Nasal cavity respiratory epithelium epithelial cell of viscerocranial mucosa (primary cell): ENCODE results near the gene BEX3. TPM values are rescaled to one million over a fixed set of nuclear protein-coding genes. Genes with fewer than 3 reads are reported as not detected.

Source experiments
- total RNA-seq: library from RNA; depleted of rRNA; stranded (reverse); fragments of >200 nt; gene quantifications from 2 replicates; pipeline ENCODE4 v1.2.3, GENCODE V29; 2014

BEX3 gene
- total RNA-seq = 92.6 and 160 TPM in 2 replicates

GRCh38 chrX:103376118-103376978, at the start of gene BEX3:
TSS of gene BEX3 (plus strand) at chrX:103376538. CDS start at chrX:103377522, 984 bp downstream.

GRCh38 chrX:103329991-103330390, 46.3 kb upstream of the BEX3 start, which contains the start of gene TCEAL7:
TSS of gene TCEAL7 (plus strand) at chrX:103330239. CDS start at chrX:103331404, 1,165 bp downstream.

GRCh38 chrX:103356130-103356798, 20.1 kb upstream of the BEX3 start, which contains the start of gene TCEAL9:
TSS of gene TCEAL9 (plus strand) at chrX:103356506. CDS start at chrX:103357685, 1,179 bp downstream.

Other genes starting within 250 kb of the BEX3 start
- 19.1 and 24.9 TPM in 2 replicates for gene BEX4, start 161.4 kb upstream of the BEX3 start, total RNA-seq
- 68.0 and 69.4 TPM in 2 replicates for gene TCEAL8, start 121.4 kb upstream of the BEX3 start, total RNA-seq
- gene TCEAL5, start 99.8 kb upstream of the BEX3 start, total RNA-seq = not detected in 2 replicates
- gene BEX2, start 65.5 kb upstream of the BEX3 start, total RNA-seq = 37.4 and 65.6 TPM in 2 replicates
- gene TCEAL7, start 46.3 kb upstream of the BEX3 start, total RNA-seq = 0.34 and 0.50 TPM in 2 replicates
- gene TCEAL9, start 20.0 kb upstream of the BEX3 start, total RNA-seq = 59.6 and 61.9 TPM in 2 replicates
- under 0.01 and 0.21 TPM in 2 replicates for gene RAB40A, start 143.0 kb downstream of the BEX3 start, total RNA-seq
- gene TCEAL4, start 209.0 kb downstream of the BEX3 start, total RNA-seq = 40.3 and 49.5 TPM in 2 replicates
- 4.7 and 5.5 TPM in 2 replicates for gene TCEAL3, start 231.4 kb downstream of the BEX3 start, total RNA-seq